ENCODE results near the gene CLRN3.

CLRN3 gene

DNA sequence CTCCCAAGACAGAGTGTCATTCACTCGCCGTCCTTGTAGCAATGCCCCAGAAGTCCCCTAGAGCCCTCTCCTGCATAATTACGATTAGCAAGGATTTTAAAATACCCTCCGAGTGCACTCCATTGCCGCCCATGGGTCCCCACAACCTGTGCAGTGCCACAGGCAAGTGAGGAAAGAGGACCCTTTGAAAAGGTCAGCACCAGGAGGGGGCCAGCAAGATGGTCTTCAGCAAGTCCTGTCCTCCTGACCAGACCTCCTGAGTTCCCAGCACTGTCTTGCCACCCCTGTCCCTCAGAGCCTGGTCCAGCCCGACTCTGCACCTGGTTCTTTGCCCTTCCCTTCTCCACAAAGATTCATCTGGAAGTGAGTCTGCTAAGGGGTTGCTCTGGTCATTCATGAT is 32.1 kb downstream of the CLRN3 start:
- no peak overlapping the region for H3K4me3 ChIP-seq (replicated peaks; ENCODE audit: low read depth, low read length)
- TF ChIP-seq, protein P1, sequence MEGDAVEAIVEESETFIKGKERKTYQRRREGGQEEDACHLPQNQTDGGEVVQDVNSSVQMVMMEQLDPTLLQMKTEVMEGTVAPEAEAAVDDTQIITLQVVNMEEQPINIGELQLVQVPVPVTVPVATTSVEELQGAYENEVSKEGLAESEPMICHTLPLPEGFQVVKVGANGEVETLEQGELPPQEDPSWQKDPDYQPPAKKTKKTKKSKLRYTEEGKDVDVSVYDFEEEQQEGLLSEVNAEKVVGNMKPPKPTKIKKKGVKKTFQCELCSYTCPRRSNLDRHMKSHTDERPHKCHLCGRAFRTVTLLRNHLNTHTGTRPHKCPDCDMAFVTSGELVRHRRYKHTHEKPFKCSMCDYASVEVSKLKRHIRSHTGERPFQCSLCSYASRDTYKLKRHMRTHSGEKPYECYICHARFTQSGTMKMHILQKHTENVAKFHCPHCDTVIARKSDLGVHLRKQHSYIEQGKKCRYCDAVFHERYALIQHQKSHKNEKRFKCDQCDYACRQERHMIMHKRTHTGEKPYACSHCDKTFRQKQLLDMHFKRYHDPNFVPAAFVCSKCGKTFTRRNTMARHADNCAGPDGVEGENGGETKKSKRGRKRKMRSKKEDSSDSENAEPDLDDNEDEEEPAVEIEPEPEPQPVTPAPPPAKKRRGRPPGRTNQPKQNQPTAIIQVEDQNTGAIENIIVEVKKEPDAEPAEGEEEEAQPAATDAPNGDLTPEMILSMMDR (IDR thresholded peaks at IDR 0.05; ENCODE audit: low read depth, low read length, missing control alignments), result no peak

DNA sequence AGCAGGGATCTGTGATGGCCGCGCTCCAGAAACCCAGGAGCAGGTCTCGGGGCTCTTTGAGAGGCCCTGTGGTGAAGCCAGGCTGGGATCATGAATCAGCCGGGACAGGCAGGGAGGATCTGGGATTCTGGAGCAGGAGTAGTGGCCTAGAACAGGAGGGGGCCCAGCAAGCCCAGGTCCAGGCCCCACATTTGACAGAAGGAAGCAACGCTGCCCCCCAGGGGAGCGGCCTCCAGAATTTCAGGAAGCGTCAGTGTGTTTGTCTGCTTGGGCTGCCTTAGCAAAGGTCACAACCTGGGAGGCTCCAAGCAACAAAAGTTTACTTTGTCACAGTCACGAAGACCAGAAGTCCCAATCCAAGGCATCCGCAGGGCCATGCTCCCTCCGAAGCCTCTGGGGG is 36.8 kb downstream of the CLRN3 start:
- DNase-seq (ENCODE audit: extremely low read depth, low read depth), result no peak
- no peak overlapping the region for H3K4me3 ChIP-seq (replicated peaks; ENCODE audit: low read depth, low read length)
- TF ChIP-seq, protein P1 (IDR thresholded peaks at IDR 0.05; ENCODE audit: low read depth, low read length, missing control alignments), result no peak

More for the DNA sequence above, 32.1 kb downstream of the CLRN3 start:
- no peak for DNase-seq (ENCODE audit: extremely low read depth, low read depth)

DNA sequence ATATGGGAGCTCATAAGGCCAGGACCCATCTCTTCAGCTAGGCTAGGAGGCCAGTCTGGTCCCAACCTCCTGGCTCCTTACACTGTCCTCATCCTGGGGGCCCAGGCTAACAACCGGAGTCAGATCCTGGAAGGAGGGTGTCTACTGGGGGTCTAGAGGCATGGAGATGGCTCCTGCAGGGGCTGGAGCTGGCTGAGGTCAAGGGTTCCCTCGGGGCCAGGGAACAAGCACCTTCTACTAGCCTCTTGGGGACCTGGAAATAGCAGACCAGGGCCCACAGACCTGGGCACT is 37.2 kb downstream of the CLRN3 start:
- no peak for DNase-seq (ENCODE audit: extremely low read depth, low read depth)
- TF ChIP-seq, protein P1 (IDR thresholded peaks at IDR 0.05; ENCODE audit: low read depth, low read length, missing control alignments), result no peak
- no peak overlapping the region for H3K4me3 ChIP-seq (replicated peaks; ENCODE audit: low read depth, low read length)

DNA sequence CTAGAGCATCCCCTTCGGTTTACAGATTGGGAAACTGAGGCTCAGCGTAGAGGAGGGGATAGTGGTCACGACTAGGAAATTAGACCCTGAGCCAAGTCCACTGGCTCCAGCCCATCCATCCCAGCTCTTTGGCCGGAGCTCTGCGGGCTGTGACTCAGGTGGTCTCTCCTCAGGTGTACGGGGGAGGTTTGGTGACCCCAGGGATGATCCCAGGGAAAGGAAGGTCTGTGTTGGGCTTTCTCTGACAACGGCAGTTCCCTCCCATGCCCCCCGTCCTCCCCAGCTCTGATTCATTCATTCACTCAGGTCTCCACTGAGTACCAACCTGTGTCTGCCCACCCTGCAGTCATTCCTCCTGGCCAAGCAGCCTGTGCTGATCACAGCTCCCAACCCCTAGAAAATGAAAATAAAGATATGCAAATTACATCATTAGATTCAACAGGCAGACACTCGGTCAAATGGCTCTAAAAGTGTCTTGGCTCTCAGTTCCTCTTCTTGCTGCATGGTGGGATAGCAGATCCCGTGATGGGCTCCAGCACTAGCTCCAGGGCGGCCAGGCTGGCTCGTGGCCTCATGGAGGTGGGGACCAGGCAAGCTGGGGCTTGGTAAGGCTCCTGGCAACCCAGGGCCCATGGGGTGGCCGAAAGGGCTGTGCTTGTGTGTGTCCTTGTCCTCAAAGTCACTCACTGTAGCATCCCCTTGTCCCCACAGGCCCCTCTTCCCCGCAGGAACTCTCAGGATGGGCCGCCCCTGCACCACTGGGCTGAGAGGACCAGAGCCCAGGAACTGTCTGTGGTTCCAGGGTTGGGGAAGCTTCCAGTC is 37.8 kb downstream of the CLRN3 start:
- no peak overlapping the region for H3K4me3 ChIP-seq (replicated peaks; ENCODE audit: low read depth, low read length)
- no peak for DNase-seq (ENCODE audit: extremely low read depth, low read depth)
- TF ChIP-seq, protein P1 (IDR thresholded peaks at IDR 0.05; ENCODE audit: low read depth, low read length, missing control alignments), result no peak

DNA sequence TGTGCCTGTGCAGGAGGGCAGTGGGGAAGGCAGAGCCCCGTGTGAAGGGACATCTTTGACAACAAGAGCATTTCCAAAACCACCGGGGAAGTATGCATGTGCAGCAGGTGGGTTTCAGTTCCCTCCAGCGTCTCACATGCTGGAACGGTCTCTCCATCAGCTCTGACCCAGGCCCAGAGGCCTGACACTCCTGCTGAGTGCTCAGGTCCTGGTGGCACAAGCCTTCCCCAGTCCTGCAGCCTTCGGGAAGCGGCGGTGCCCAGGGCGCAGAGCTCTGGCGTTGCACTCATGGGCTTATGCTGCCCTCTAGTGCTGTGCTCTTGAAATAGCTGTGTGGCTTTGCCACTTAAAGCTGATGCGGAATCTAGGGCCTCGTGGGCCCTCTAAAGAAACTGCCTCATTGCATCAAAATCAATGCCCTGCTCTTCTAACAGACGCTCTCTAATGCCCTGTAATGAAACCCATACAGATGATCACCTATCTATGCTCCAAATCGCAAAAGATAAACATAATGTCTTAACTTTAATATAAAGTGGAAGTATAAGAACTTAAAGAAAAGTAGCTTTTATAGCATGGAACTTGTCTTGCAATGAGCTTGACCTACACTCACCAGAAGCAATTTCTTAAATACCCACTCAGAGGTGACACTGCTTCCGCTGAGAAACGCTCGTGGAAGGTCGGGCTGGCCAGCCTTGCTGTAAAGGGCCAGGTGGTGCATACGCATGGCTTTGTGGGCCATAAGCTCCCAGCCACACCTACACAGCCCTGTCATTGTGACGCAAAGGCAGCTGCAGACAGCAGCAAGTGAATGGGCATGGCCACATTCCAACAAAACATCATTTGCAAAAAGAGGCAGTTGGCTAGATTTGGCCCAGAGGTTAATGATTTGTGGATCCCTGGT is 38.6 kb downstream of the CLRN3 start:
- TF ChIP-seq, protein P1 (IDR thresholded peaks at IDR 0.05; ENCODE audit: low read depth, low read length, missing control alignments), result peak; percentile 74
- H3K4me3 ChIP-seq (replicated peaks; ENCODE audit: low read depth, low read length), result no peak overlapping the region
- DNase-seq (ENCODE audit: extremely low read depth, low read depth), result peak; percentile 6

DNA sequence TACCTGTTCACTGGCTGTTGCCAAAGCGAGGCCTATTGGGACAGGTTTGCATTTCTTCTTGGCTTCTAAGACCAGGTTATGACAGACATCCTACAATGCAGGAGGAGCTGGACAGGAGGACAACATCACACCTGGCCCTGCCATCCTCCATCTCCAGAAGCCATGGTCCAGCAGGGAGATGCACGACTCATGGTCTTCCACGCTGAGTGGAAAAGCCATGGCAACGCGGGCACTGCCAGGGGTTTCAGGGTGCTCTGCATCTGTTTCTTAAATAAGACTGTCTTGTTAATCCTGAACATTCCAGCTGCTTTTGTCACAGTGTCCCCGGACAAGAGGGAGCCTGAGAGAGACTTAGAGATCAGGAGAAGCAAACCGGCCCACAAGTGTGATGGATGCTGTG is 40.3 kb downstream of the CLRN3 start:
- TF ChIP-seq, protein P1 (IDR thresholded peaks at IDR 0.05; ENCODE audit: low read depth, low read length, missing control alignments), result no peak
- no peak for DNase-seq (ENCODE audit: extremely low read depth, low read depth)
- no peak overlapping the region for H3K4me3 ChIP-seq (replicated peaks; ENCODE audit: low read depth, low read length)
